Keratinocyte (primary cell): Measurements from ENCODE around the gene CER1. TPM values are rescaled to one million over a fixed set of nuclear protein-coding genes. Genes with fewer than 3 reads are reported as not detected.

Source experiments
- DNase-seq: peaks from one replicate; pipeline ENCODE4 v3.0.0-alpha.2; 2011; ENCODE audit warnings: low read depth, missing footprints, low spot score
- FAIRE-seq: peaks from 2 replicates; lab custom pipeline; 2011; peaks lifted over from hg19 to GRCh38; lab: Jason Lieb, UNC
- H2AFZ ChIP-seq: 2 replicates; pipeline ENCODE4 v1.6.0; 2012; ENCODE audit warnings: low read length, control low read depth, inconsistent platforms; ENCODE audit not compliant: control insufficient read depth
- H3K27ac ChIP-seq: 2 replicates; pipeline ENCODE4 v1.5.1; 2011; ENCODE audit warnings: low read length; ENCODE audit not compliant: control insufficient read depth, insufficient read depth
- H3K27me3 ChIP-seq: 3 replicates; pipeline ENCODE4 v1.6.0; 2011; ENCODE audit warnings: low read length; ENCODE audit not compliant: control insufficient read depth, insufficient read depth; ENCODE audit errors: extremely low read depth
- H3K36me3 ChIP-seq, 2 experiments: 2 replicates in 1 of 2; 3 replicates in 1 of 2; pipeline ENCODE4 v1.5.1; 2011; ENCODE audit warnings: low read length in 2 of 2, mild to moderate bottlenecking in 1 of 2; ENCODE audit not compliant: control insufficient read depth in 2 of 2, insufficient read depth in 2 of 2; ENCODE audit errors: extremely low read depth in 1 of 2
- H3K4me1 ChIP-seq: 3 replicates; pipeline ENCODE4 v1.5.1; 2011; ENCODE audit warnings: low read length; ENCODE audit not compliant: control insufficient read depth, insufficient read depth; ENCODE audit errors: extremely low read depth
- H3K4me2 ChIP-seq: 3 replicates; pipeline ENCODE4 v1.6.0; 2011; ENCODE audit warnings: low read depth, low read length; ENCODE audit not compliant: control insufficient read depth, insufficient read depth; ENCODE audit errors: extremely low read depth
- H3K4me3 ChIP-seq, 3 experiments: fragments of 200-600 bp in 1 of 3; sonication (generic) in 1 of 3; 2 replicates in 2 of 3; 3 replicates in 1 of 3; pipeline ENCODE4 v1.5.1; 2011 to 2016; ENCODE audit warnings: low read length in 3 of 3, mild to moderate bottlenecking in 3 of 3, control low read depth in 2 of 3, inconsistent platforms in 1 of 3, low read depth in 1 of 3, mixed read lengths in 1 of 3, mixed run types in 1 of 3, moderate library complexity in 1 of 3; ENCODE audit not compliant: control insufficient read depth in 2 of 3, insufficient read depth in 2 of 3; ENCODE audit errors: extremely low read depth in 1 of 3
- H3K79me2 ChIP-seq: 2 replicates; pipeline ENCODE4 v1.6.0; 2012; ENCODE audit warnings: low read length; ENCODE audit not compliant: control insufficient read depth, insufficient read depth
- H3K9ac ChIP-seq: 3 replicates; pipeline ENCODE4 v1.6.0; 2011; ENCODE audit warnings: low read length; ENCODE audit not compliant: control insufficient read depth, insufficient read depth; ENCODE audit errors: extremely low read depth
- H3K9me1 ChIP-seq: 3 replicates; pipeline ENCODE4 v1.6.0; 2011; ENCODE audit warnings: low read length; ENCODE audit not compliant: control insufficient read depth, insufficient read depth; ENCODE audit errors: extremely low read depth
- H3K9me3 ChIP-seq: 2 replicates; pipeline ENCODE4 v1.5.1; 2012; ENCODE audit warnings: low read depth, low read length; ENCODE audit not compliant: control insufficient read depth
- H4K20me1 ChIP-seq: 3 replicates; pipeline ENCODE4 v1.6.0; 2011; ENCODE audit warnings: low read length; ENCODE audit not compliant: control insufficient read depth, insufficient read depth; ENCODE audit errors: extremely low read depth
- EZH2 ChIP-seq: IDR thresholded peaks from one replicate; pipeline ENCODE4 v1.6.1; 2012; ENCODE audit warnings: inconsistent platforms, mild to moderate bottlenecking, low read length, moderate library complexity
- dilution Hi-C: fragments of 300-500 bp; cut with MboI; formaldehyde crosslinking; loops from one replicate; pipeline ENCODE4 v1.7.0; 2020; ENCODE audit warnings: low sequenced_read_pairs; ENCODE audit not compliant: extremely low pct_ligation_motif_present
- polyA plus RNA-seq, 5 experiments: library from polyadenylated mRNA; depleted of rRNA in 3 of 5; stranded (reverse) in 3 of 5; stranded (forward) in 1 of 5; unstranded in 1 of 5; fragments of >200 nt; gene quantifications; 1 replicate in 1 of 5; 2 replicates in 3 of 5; 3 replicates in 1 of 5; pipeline versions ENCODE4 v1.2.1 to v1.2.3, GENCODE V29; 2011 to 2012; ENCODE audit warnings: missing spikeins in 2 of 5, low read depth in 1 of 5, low replicate concordance in 1 of 5
- TF ChIP-seq, protein P1 (sequence below), 3 experiments: IDR thresholded peaks in 1 of 3; conservative IDR thresholded peaks in 1 of 3; optimal IDR thresholded peaks in 1 of 3; 2 replicates in 2 of 3; 3 replicates in 1 of 3; pipeline versions ENCODE3 to v1.5.1; 2011; ENCODE audit warnings: low read length in 3 of 3, mild to moderate bottlenecking in 3 of 3, moderate library complexity in 2 of 3, control low read depth in 1 of 3, inconsistent platforms in 1 of 3; ENCODE audit not compliant: insufficient read depth in 2 of 3; ENCODE audit errors: extremely low read depth in 1 of 3

CER1 gene
- polyA plus RNA-seq, 1 donor (not counting 4 experiments of a cell fraction or from before 2014, with no cell fraction given): not detected

DNA sequence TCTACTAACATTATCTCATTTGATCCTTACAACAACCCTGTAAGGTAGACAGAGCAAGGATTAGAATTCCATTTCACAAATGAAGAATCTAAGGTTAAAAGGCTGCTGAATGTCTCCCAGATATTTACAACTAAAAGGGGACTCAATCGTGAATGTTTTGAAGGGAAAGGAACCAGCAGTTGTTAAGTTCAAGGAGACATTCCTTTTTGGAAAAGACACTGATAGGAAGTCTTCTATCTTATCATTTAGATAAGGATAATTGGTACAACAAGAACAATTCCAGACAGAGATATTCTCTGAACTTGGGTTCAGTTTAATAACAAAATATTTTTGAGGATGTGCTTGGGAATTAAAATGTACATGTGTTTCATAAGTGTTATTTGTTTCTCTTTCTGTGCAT is 37.5 kb upstream of the CER1 start:
- dilution Hi-C loops: no loop called here
- Histone ChIP-seq H3K9me3 (no peaks in the 10 kb centered on the region), H3K79me2 (no peaks in the 10 kb centered on the region), H3K36me3 (no peaks in the 10 kb centered on the region), H3K9ac (no peak overlapping the region), H3K4me3 (no peak overlapping the region), H3K27me3 (peaks cover 4% of the 10 kb centered on the region), H3K9me1 (no peaks in the 10 kb centered on the region), H2AFZ (no peak overlapping the region), H3K4me2 (no peak overlapping the region), H3K27ac (no peak overlapping the region), H3K4me1 (no peaks in the 10 kb centered on the region), H4K20me1 (no peaks in the 10 kb centered on the region)
- TF ChIP-seq EZH2: no peak
- TF ChIP-seq, protein P1, sequence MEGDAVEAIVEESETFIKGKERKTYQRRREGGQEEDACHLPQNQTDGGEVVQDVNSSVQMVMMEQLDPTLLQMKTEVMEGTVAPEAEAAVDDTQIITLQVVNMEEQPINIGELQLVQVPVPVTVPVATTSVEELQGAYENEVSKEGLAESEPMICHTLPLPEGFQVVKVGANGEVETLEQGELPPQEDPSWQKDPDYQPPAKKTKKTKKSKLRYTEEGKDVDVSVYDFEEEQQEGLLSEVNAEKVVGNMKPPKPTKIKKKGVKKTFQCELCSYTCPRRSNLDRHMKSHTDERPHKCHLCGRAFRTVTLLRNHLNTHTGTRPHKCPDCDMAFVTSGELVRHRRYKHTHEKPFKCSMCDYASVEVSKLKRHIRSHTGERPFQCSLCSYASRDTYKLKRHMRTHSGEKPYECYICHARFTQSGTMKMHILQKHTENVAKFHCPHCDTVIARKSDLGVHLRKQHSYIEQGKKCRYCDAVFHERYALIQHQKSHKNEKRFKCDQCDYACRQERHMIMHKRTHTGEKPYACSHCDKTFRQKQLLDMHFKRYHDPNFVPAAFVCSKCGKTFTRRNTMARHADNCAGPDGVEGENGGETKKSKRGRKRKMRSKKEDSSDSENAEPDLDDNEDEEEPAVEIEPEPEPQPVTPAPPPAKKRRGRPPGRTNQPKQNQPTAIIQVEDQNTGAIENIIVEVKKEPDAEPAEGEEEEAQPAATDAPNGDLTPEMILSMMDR (optimal IDR thresholded peaks at IDR 0.05 in 1 of 3, IDR thresholded peaks at IDR 0.05 in 1 of 3, conservative IDR thresholded peaks at IDR 0.05 in 1 of 3; ENCODE audit: extremely low read depth in 1 of 3, insufficient read depth in 2 of 3, low read length in 3 of 3): no peak
- no peak for DNase-seq
- FAIRE-seq: no peak

DNA sequence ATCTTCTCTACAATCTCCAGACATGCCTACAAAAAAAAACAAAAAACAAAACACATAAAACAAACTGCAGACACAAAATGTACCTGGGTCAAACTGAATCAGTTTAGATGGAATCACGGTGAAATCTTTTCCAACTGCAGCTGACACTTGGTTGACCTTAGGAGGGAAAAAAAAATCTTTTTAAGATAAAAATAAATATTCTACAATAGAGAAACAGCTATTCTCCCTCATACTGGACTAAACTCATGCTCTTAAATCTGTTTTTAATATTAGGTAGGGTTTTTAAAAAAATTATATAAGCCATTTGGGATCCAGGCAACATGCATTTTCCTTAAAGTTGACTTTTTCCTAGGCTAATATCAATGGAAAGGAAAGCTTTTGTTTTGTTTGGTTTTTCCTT is 33.8 kb upstream of the CER1 start:
- no peaks in the 10 kb centered on the region for H3K9me1 ChIP-seq
- no peaks in the 10 kb centered on the region for H3K36me3 ChIP-seq
- no peaks in the 10 kb centered on the region for H3K9me3 ChIP-seq
- no peaks in the 10 kb centered on the region for H3K79me2 ChIP-seq
- H3K4me1 ChIP-seq: no peaks in the 10 kb centered on the region
- dilution Hi-C loops: no loop called here
- TF ChIP-seq, protein P1 (optimal IDR thresholded peaks at IDR 0.05 in 1 of 3, IDR thresholded peaks at IDR 0.05 in 1 of 3, conservative IDR thresholded peaks at IDR 0.05 in 1 of 3; ENCODE audit: extremely low read depth in 1 of 3, insufficient read depth in 2 of 3, low read length in 3 of 3): no peak
- no peak for TF ChIP-seq EZH2
- H3K4me2 ChIP-seq: no peak overlapping the region
- H3K27me3 ChIP-seq: no peaks in the 10 kb centered on the region
- H3K4me3 ChIP-seq: no peak overlapping the region
- no peak overlapping the region for H3K9ac ChIP-seq
- DNase-seq (no peak), FAIRE-seq (no peak)
- H3K27ac ChIP-seq: no peak overlapping the region
- no peaks in the 10 kb centered on the region for H4K20me1 ChIP-seq
- no peak overlapping the region for H2AFZ ChIP-seq
